ENCODE data around the gene MARS1. TPM values are rescaled to one million over a fixed set of nuclear protein-coding genes. Genes with fewer than 3 reads are reported as not detected.

MARS1 gene
- 91.1 and 149 TPM in 2 replicates for total RNA-seq

GRCh38 chr12:57487597-57488401 is at the start of gene MARS1:
Gene MARS1 (plus strand): TSS chr12:57488068. CDS start chr12:57488091, 23 bp downstream.

DNA sequence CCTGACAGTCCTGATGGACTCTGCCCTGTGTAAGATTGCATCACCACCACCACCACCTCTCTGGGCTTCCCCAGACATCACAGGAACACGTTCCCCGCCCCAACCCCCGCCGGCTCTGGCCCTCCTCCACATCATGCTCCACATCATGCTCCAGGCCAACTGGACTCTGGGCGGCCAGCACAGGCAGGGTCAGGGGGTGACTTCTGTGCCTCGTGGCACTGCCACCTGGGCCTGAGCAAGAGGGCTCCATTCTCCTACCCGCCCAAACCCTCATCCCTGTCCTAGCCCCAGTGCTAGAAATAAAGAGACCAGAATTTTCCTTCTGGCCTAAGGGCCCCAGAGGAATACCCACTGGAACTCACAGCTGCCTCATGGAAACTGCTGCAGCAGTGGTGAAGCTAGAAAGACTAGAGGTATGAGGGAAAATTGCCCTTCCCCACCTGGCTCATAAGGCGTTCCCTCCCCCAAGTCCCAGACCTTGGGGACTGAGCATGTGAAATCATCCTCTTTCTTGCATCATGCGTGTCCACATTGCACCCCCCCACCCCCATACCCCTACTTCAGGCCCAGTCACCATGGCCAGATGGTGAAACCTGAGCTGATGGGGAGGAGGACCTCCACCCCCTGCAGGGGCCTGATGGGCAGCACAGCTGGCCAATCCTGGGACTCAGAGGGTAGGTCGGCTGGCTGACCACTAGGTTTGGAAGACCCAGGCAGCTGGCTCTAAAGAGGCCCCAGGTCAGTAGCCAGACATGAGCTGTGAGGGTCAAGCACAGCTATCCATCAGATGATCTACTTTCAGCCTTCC is 33.1 kb upstream of the MARS1 start, which contains the start of gene INHBE:
INHBE (plus strand) TSS at position 742 of the 808 bp plus-strand sequence. CDS start 230 bp downstream, outside the sequence.

DNA sequence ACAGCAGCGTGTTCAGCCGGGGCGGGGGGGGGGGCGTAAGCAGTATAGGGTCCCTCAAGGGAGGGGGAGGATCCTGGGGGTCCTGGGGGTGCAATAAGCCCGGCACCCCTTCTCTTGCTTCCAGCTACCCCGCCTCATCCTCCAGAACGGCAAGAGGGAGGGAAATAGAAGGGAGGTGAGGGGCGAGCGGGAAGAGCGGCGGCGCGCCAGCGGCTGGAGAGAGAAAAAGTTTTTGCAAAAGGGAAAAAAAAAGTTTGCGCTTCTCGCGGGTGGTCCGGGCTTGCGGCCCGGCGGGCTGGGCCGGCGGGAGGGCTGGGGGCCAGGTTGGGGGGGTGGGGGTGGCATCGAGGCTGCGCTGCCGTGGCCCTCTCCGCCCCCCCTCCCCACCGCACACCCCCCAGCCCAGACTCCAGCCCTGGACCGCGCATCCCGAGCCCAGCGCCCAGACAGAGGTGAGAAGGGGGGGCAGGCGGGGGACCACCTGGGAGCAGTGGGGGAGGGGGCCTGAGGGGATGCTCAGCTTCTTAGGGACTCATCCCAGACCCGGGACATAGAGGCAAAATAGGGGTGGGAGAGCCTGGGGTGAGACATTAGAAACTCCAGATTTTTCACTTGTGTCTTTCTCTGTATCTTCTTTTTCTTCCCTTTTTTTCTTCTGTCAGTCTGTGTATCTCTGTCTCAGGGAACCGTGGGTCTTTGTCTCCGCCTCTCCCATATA is 28.0 kb upstream of the MARS1 start, which contains the start of gene GLI1:
GLI1 (plus strand) TSS at position 36 of the 718 bp plus-strand sequence. CDS start 3,907 bp downstream, outside the sequence.

GRCh38 chr12:57479376-57480115 is 8.3 kb upstream of the MARS1 start, which contains the start of gene ARHGAP9:
Gene ARHGAP9 (minus strand): TSS chr12:57479866. CDS start chr12:57479406, 460 bp downstream.

GRCh38 chr12:57520053-57520818 is 32.4 kb downstream of the MARS1 start, which contains the start of gene DDIT3:
Gene DDIT3 (minus strand): TSS chr12:57520514. CDS start chr12:57517406, 3,108 bp downstream.

GRCh38 chr12:57522011-57522886 is 34.4 kb downstream of the MARS1 start, which contains the start of gene MBD6:
Gene MBD6 (plus strand): TSS chr12:57522824. CDS start chr12:57524304, 1,480 bp downstream.

GRCh38 chr12:57546438-57547287 is 58.8 kb downstream of the MARS1 start, which contains the start of gene DCTN2:
Gene DCTN2 (minus strand): TSS chr12:57547192. CDS start chr12:57547063, 129 bp downstream.

GRCh38 chr12:57549909-57550640 is 62.2 kb downstream of the MARS1 start, which contains the start of gene KIF5A:
Gene KIF5A (plus strand): TSS chr12:57550044. CDS start chr12:57550272, 228 bp downstream.

Other genes starting within 250 kb of the MARS1 start
- gene STAC3, start 236.9 kb upstream of the MARS1 start, total RNA-seq: 0.63 and 0.69 TPM in 2 replicates
- gene R3HDM2, start 57.0 kb upstream of the MARS1 start, total RNA-seq: 9.3 and 9.4 TPM in 2 replicates
- gene INHBC, start 53.3 kb upstream of the MARS1 start, total RNA-seq: not detected in 2 replicates
- 0.47 and 0.52 TPM in 2 replicates for gene INHBE, start 32.8 kb upstream of the MARS1 start, total RNA-seq
- gene GLI1, start 28.3 kb upstream of the MARS1 start, total RNA-seq: 0.47 and 0.86 TPM in 2 replicates
- 0.32 TPM in 1 of 2 replicates, not detected in the other for gene ARHGAP9, start 8.2 kb upstream of the MARS1 start, total RNA-seq
- 59.8 and 79.6 TPM in 2 replicates for gene DDIT3, start 32.4 kb downstream of the MARS1 start, total RNA-seq
- gene MBD6, start 34.8 kb downstream of the MARS1 start, total RNA-seq: 3.4 and 4.7 TPM in 2 replicates
- 79.6 and 85.2 TPM in 2 replicates for gene DCTN2, start 59.1 kb downstream of the MARS1 start, total RNA-seq
- gene KIF5A, start 62.0 kb downstream of the MARS1 start, total RNA-seq: 0.47 and 0.60 TPM in 2 replicates
- 7.9 and 11.8 TPM in 2 replicates for gene PIP4K2C, start 103.1 kb downstream of the MARS1 start, total RNA-seq
- 12.8 and 16.2 TPM in 2 replicates for gene DTX3, start 116.8 kb downstream of the MARS1 start, total RNA-seq
- gene ARHGEF25, start 123.4 kb downstream of the MARS1 start, total RNA-seq: 33.4 and 38.7 TPM in 2 replicates
- gene B4GALNT1, start 145.1 kb downstream of the MARS1 start, total RNA-seq: 0.77 and 0.79 TPM in 2 replicates
- 186 and 554 TPM in 2 replicates for gene OS9, start 206.1 kb downstream of the MARS1 start, total RNA-seq

Data from bronchial smooth muscle cell (primary cell).